Activated T-cell treated with anti-CD3 and anti-CD28 coated beads for 24 hours (primary cell): ENCODE data around the gene SEZ6.
"Not testable (repeated sequence)": the region's sequence is repeated elsewhere in the genome, so short reads cannot be mapped to it uniquely, and the experiment has no call there.

Source experiments
- DNase-seq: peaks from one replicate; pipeline ENCODE4 v3.0.0-alpha.2; 2020; ENCODE audit warnings: low read depth

Gene SEZ6

GRCh38 chr17:28935744-28936460 lies 69.9 kb downstream of the SEZ6 start:
- DNase-seq = no peak

GRCh38 chr17:28934508-28934907 lies 71.3 kb downstream of the SEZ6 start:
- DNase-seq = not testable (repeated sequence)

GRCh38 chr17:28929787-28930186 lies 76.0 kb downstream of the SEZ6 start:
- DNase-seq = no peak

- peak; percentile 12 for DNase-seq
Measured at GRCh38 chr17:28928061-28928460, 77.8 kb downstream of the SEZ6 start.

GRCh38 chr17:28926786-28927185 lies 79.0 kb downstream of the SEZ6 start:
- no peak for DNase-seq

GRCh38 chr17:28926366-28926765 lies 79.5 kb downstream of the SEZ6 start:
- DNase-seq = no peak

- peak; percentile 33 for DNase-seq
Measured at GRCh38 chr17:28925912-28926365, 79.9 kb downstream of the SEZ6 start.

GRCh38 chr17:28920201-28920600 lies 85.6 kb downstream of the SEZ6 start:
- DNase-seq = no peak

GRCh38 chr17:28918295-28918694 lies 87.5 kb downstream of the SEZ6 start:
- no peak for DNase-seq

GRCh38 chr17:28917465-28917864 lies 88.4 kb downstream of the SEZ6 start:
- DNase-seq = no peak

- DNase-seq = no peak
Measured at GRCh38 chr17:28917029-28917428, 88.8 kb downstream of the SEZ6 start.

- DNase-seq = peak; percentile 33
Measured at GRCh38 chr17:28916302-28916934, 89.4 kb downstream of the SEZ6 start.

- no peak for DNase-seq
Measured at GRCh38 chr17:28912938-28913333, 92.9 kb downstream of the SEZ6 start.

GRCh38 chr17:28912281-28912937 lies 93.4 kb downstream of the SEZ6 start:
- no peak for DNase-seq

GRCh38 chr17:28911411-28912045 lies 94.3 kb downstream of the SEZ6 start:
- no peak for DNase-seq

- DNase-seq = no peak
Measured at GRCh38 chr17:28910534-28910933, 95.3 kb downstream of the SEZ6 start.

- DNase-seq = no peak
Measured at GRCh38 chr17:28908640-28909167, 97.1 kb downstream of the SEZ6 start.

- no peak for DNase-seq
Measured at GRCh38 chr17:28907709-28908475, 97.9 kb downstream of the SEZ6 start.

GRCh38 chr17:28906706-28907438 lies 99.0 kb downstream of the SEZ6 start:
- no peak for DNase-seq

- no peak for DNase-seq
Measured at GRCh38 chr17:28906276-28906675, 99.6 kb downstream of the SEZ6 start.
